Measurements from ENCODE around the gene SH2D1B.
"Not testable (repeated sequence)": the region's sequence is repeated elsewhere in the genome, so short reads cannot be mapped to it uniquely, and the experiment has no call there.

Gene SH2D1B

GRCh38 chr1:162412002-162412401, at the start of gene SH2D1B:
TSS of gene SH2D1B (minus strand) at chr1:162412136. CDS start at chr1:162412016, 120 bp downstream.
- TF ChIP-seq ZFX (IDR thresholded peaks at IDR 0.05; ENCODE audit: borderline replicate concordance) (no peak), CTCF (IDR thresholded peaks at IDR 0.05) (no peak)
- H3K27ac ChIP-seq, result no peak within 1 kb of the TSS

GRCh38 chr1:162458236-162458635, 46.3 kb upstream of the SH2D1B start:
- TF ChIP-seq ZFX (IDR thresholded peaks at IDR 0.05; ENCODE audit: borderline replicate concordance), result no peak
- TF ChIP-seq CTCF (IDR thresholded peaks at IDR 0.05), result no peak

GRCh38 chr1:162456323-162456722, 44.4 kb upstream of the SH2D1B start:
- no peak for TF ChIP-seq ZFX (IDR thresholded peaks at IDR 0.05; ENCODE audit: borderline replicate concordance)
- TF ChIP-seq CTCF (IDR thresholded peaks at IDR 0.05), result peak; percentile 22; the same call in 1 of the 2 replicates
- no peak overlapping the region for H3K27ac ChIP-seq

More at GRCh38 chr1:162458236-162458635, 46.3 kb upstream of the SH2D1B start:
- H3K27ac ChIP-seq, result no peak overlapping the region

- not testable (repeated sequence) for H3K27ac ChIP-seq
Observed at GRCh38 chr1:162454361-162454760, 42.4 kb upstream of the SH2D1B start.

GRCh38 chr1:162446946-162447345, 35.0 kb upstream of the SH2D1B start:
- no peak overlapping the region for H3K27ac ChIP-seq
- no peak for TF ChIP-seq CTCF (IDR thresholded peaks at IDR 0.05)
- no peak for TF ChIP-seq ZFX (IDR thresholded peaks at IDR 0.05; ENCODE audit: borderline replicate concordance)

GRCh38 chr1:162444903-162445302, 33.0 kb upstream of the SH2D1B start:
- H3K27ac ChIP-seq, result no peak overlapping the region
- TF ChIP-seq ZFX (IDR thresholded peaks at IDR 0.05; ENCODE audit: borderline replicate concordance) (no peak), CTCF (IDR thresholded peaks at IDR 0.05) (no peak)

GRCh38 chr1:162432977-162433713, 21.2 kb upstream of the SH2D1B start:
- H3K27ac ChIP-seq, result not testable (repeated sequence)

GRCh38 chr1:162430583-162430982, 18.6 kb upstream of the SH2D1B start:
- H3K27ac ChIP-seq, result no peak overlapping the region
- TF ChIP-seq ZFX (IDR thresholded peaks at IDR 0.05; ENCODE audit: borderline replicate concordance) (no peak), CTCF (IDR thresholded peaks at IDR 0.05) (no peak)
